ENCODE measurements around the gene NTRK3.

NTRK3 gene

GRCh38 chr15:87930457-87930856 lies 326.1 kb downstream of the NTRK3 start:
- no peak for FAIRE-seq

- FAIRE-seq, result no peak
Observed at GRCh38 chr15:87929841-87930240, 326.7 kb downstream of the NTRK3 start.

GRCh38 chr15:87924433-87924832 lies 332.1 kb downstream of the NTRK3 start:
- FAIRE-seq, result no peak

GRCh38 chr15:87919064-87919463 lies 337.5 kb downstream of the NTRK3 start:
- FAIRE-seq, result no peak

GRCh38 chr15:87917480-87917879 lies 339.1 kb downstream of the NTRK3 start:
- no peak for FAIRE-seq

- no peak for FAIRE-seq
Observed at GRCh38 chr15:87916208-87916607, 340.3 kb downstream of the NTRK3 start.

- no peak for FAIRE-seq
Observed at GRCh38 chr15:87910301-87910700, 346.2 kb downstream of the NTRK3 start.

- FAIRE-seq, result no peak
Observed at GRCh38 chr15:87907676-87908446, 348.7 kb downstream of the NTRK3 start.

GRCh38 chr15:87906444-87906843 lies 350.1 kb downstream of the NTRK3 start:
- FAIRE-seq, result no peak

GRCh38 chr15:87902772-87903426 lies 353.6 kb downstream of the NTRK3 start:
- FAIRE-seq, result no peak

GRCh38 chr15:87901926-87902690 lies 354.4 kb downstream of the NTRK3 start:
- no peak for FAIRE-seq

GRCh38 chr15:87901008-87901407 lies 355.5 kb downstream of the NTRK3 start:
- no peak for FAIRE-seq

GRCh38 chr15:87896936-87897335 lies 359.6 kb downstream of the NTRK3 start:
- FAIRE-seq, result no peak

GRCh38 chr15:87887177-87887576 lies 369.4 kb downstream of the NTRK3 start:
- FAIRE-seq, result no peak

- no peak for FAIRE-seq
Observed at GRCh38 chr15:87881026-87881425, 375.5 kb downstream of the NTRK3 start.

GRCh38 chr15:87877822-87878542 lies 378.6 kb downstream of the NTRK3 start:
- FAIRE-seq, result no peak

- no peak for FAIRE-seq
Observed at GRCh38 chr15:87877114-87877810, 379.3 kb downstream of the NTRK3 start.

- FAIRE-seq, result no peak
Observed at GRCh38 chr15:87874896-87875711, 381.4 kb downstream of the NTRK3 start.

- FAIRE-seq, result no peak
Observed at GRCh38 chr15:87873516-87873915, 383.0 kb downstream of the NTRK3 start.

- no peak for FAIRE-seq
Observed at GRCh38 chr15:87871731-87872320, 384.7 kb downstream of the NTRK3 start.

- FAIRE-seq, result no peak
Observed at GRCh38 chr15:87871258-87871681, 385.3 kb downstream of the NTRK3 start.
